Measurements from ENCODE around the gene BPIFB3.

The BPIFB3 gene

GRCh38 chr20:33013701-33014326 lies 39.9 kb upstream of the BPIFB3 start:
- H3K9me3 Mint-ChIP-seq = no peaks in the 10 kb centered on the region
- no peak overlapping the region for H3K4me3 Mint-ChIP-seq
- H3K27ac Mint-ChIP-seq = no peak overlapping the region
- H3K36me3 Mint-ChIP-seq = no peaks in the 10 kb centered on the region
- peaks cover 8% of the 10 kb centered on the region for H3K4me1 Mint-ChIP-seq
- ATAC-seq (no peak), DNase-seq (ENCODE audit: low spot score in 2 of 2) (no peak)

- Mint-ChIP-seq H3K4me1 (peaks cover 8% of the 10 kb centered on the region), H3K4me3 (no peak overlapping the region), H3K27ac (no peak overlapping the region), H3K9me3 (no peaks in the 10 kb centered on the region), H3K36me3 (no peaks in the 10 kb centered on the region)
- ATAC-seq = no peak
- no peak for DNase-seq (ENCODE audit: low spot score in 2 of 2)
Observed at GRCh38 chr20:33014336-33015113, 39.2 kb upstream of the BPIFB3 start.

GRCh38 chr20:33015114-33015484 lies 38.6 kb upstream of the BPIFB3 start:
- no peak overlapping the region for H3K27ac Mint-ChIP-seq

GRCh38 chr20:33015700-33016580 lies 37.8 kb upstream of the BPIFB3 start:
- DNase-seq (ENCODE audit: low spot score in 2 of 2) (no peak), ATAC-seq (no peak)
- Mint-ChIP-seq H3K9me3 (no peaks in the 10 kb centered on the region), H3K36me3 (no peaks in the 10 kb centered on the region), H3K27ac (no peak overlapping the region), H3K4me3 (no peak overlapping the region), H3K4me1 (peaks cover 8% of the 10 kb centered on the region)

More at GRCh38 chr20:33015114-33015484, 38.6 kb upstream of the BPIFB3 start:
- DNase-seq (ENCODE audit: low spot score in 2 of 2) (no peak), ATAC-seq (no peak)
- H3K4me3 Mint-ChIP-seq = no peak overlapping the region
- H3K36me3 Mint-ChIP-seq = no peaks in the 10 kb centered on the region
- peaks cover 8% of the 10 kb centered on the region for H3K4me1 Mint-ChIP-seq
- no peaks in the 10 kb centered on the region for H3K9me3 Mint-ChIP-seq

- Mint-ChIP-seq H3K4me3 (no peak overlapping the region), H3K4me1 (peaks cover 8% of the 10 kb centered on the region), H3K27ac (no peak overlapping the region), H3K9me3 (no peaks in the 10 kb centered on the region), H3K36me3 (no peaks in the 10 kb centered on the region)
- ATAC-seq (no peak), DNase-seq (ENCODE audit: low spot score in 2 of 2) (no peak)
Observed at GRCh38 chr20:33016581-33017109, 37.1 kb upstream of the BPIFB3 start.

GRCh38 chr20:33017542-33017941 lies 36.2 kb upstream of the BPIFB3 start:
- no peak overlapping the region for H3K4me3 Mint-ChIP-seq
- DNase-seq (ENCODE audit: low spot score in 2 of 2) (no peak), ATAC-seq (no peak)
- no peaks in the 10 kb centered on the region for H3K36me3 Mint-ChIP-seq
- H3K4me1 Mint-ChIP-seq = peaks cover 8% of the 10 kb centered on the region
- peak overlapping the region; percentile 67 for H3K27ac Mint-ChIP-seq
- no peaks in the 10 kb centered on the region for H3K9me3 Mint-ChIP-seq

GRCh38 chr20:33018169-33018931 lies 35.4 kb upstream of the BPIFB3 start:
- Mint-ChIP-seq H3K27ac (peak overlapping the region; percentile 67), H3K36me3 (no peaks in the 10 kb centered on the region), H3K4me3 (no peak overlapping the region)

GRCh38 chr20:33019465-33020277 lies 34.0 kb upstream of the BPIFB3 start:
- Mint-ChIP-seq H3K9me3 (no peaks in the 10 kb centered on the region), H3K4me3 (no peak overlapping the region), H3K4me1 (peaks cover 8% of the 10 kb centered on the region), H3K36me3 (no peaks in the 10 kb centered on the region), H3K27ac (no peak overlapping the region)
- ATAC-seq (no peak), DNase-seq (ENCODE audit: low spot score in 2 of 2) (no peak)

More at GRCh38 chr20:33018169-33018931, 35.4 kb upstream of the BPIFB3 start:
- no peak for ATAC-seq
- no peaks in the 10 kb centered on the region for H3K9me3 Mint-ChIP-seq
- peaks cover 8% of the 10 kb centered on the region for H3K4me1 Mint-ChIP-seq
- no peak for DNase-seq (ENCODE audit: low spot score in 2 of 2)

- Mint-ChIP-seq H3K4me3 (no peak overlapping the region), H3K4me1 (peaks cover 8% of the 10 kb centered on the region), H3K27ac (no peak overlapping the region), H3K9me3 (no peaks in the 10 kb centered on the region), H3K36me3 (no peaks in the 10 kb centered on the region)
- DNase-seq (ENCODE audit: low spot score in 2 of 2) (no peak), ATAC-seq (no peak)
Observed at GRCh38 chr20:33020278-33021161, 33.2 kb upstream of the BPIFB3 start.

GRCh38 chr20:33021879-33022278 lies 31.8 kb upstream of the BPIFB3 start:
- Mint-ChIP-seq H3K27ac (no peak overlapping the region), H3K4me3 (no peak overlapping the region), H3K9me3 (no peaks in the 10 kb centered on the region), H3K36me3 (no peaks in the 10 kb centered on the region), H3K4me1 (peaks cover under 1% of the 10 kb centered on the region)
- no peak for ATAC-seq
- DNase-seq (ENCODE audit: low spot score in 2 of 2) = no peak

GRCh38 chr20:33022289-33022688 lies 31.4 kb upstream of the BPIFB3 start:
- Mint-ChIP-seq H3K4me3 (no peak overlapping the region), H3K4me1 (no peaks in the 10 kb centered on the region), H3K36me3 (no peaks in the 10 kb centered on the region), H3K9me3 (no peaks in the 10 kb centered on the region), H3K27ac (no peak overlapping the region)
- DNase-seq (ENCODE audit: low spot score in 2 of 2) (no peak), ATAC-seq (no peak)

GRCh38 chr20:33022694-33023438 lies 30.8 kb upstream of the BPIFB3 start:
- H3K27ac Mint-ChIP-seq = no peak overlapping the region

More at GRCh38 chr20:33022694-33023438, 30.8 kb upstream of the BPIFB3 start:
- DNase-seq (ENCODE audit: low spot score in 2 of 2) (no peak), ATAC-seq (no peak)
- Mint-ChIP-seq H3K36me3 (no peaks in the 10 kb centered on the region), H3K9me3 (no peaks in the 10 kb centered on the region), H3K4me1 (no peaks in the 10 kb centered on the region), H3K4me3 (no peak overlapping the region)

All from stimulated activated effector memory CD8-positive, alpha-beta T cell treated with anti-CD3 and anti-CD28 coated beads, Interleukin-12 subunit alpha, Interleukin-12 subunit beta, amount 100 ng/mL, for 72 hours (primary cell).